Iris pigment epithelial cell (primary cell): ENCODE measurements around the gene NUTF2.
"Not testable (repeated sequence)": the region's sequence is repeated elsewhere in the genome, so short reads cannot be mapped to it uniquely, and the experiment has no call there.

Source experiments
- DNase-seq: peaks from one replicate; pipeline ENCODE4 v3.0.0-alpha.2; 2011; ENCODE audit warnings: low read depth

The NUTF2 gene

DNA sequence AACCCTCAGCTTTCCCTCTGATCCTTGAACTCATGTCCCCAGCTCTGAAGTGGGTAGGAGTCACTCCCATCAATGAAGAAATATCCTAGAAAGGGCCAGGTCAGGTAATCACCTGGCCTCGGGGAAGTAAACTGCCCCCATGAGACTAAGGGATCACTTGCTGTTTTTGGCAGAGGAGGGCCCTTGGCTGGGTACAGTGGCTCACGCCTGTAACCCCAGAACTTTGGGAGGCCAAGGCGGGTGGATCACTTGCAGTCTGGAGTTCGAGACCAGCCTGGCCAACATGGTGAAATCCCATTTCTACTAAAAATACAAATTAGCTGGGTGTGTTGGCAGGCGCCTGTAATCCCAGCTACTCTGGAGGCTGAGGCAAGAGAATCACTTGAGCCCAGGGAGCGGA lies 17.3 kb downstream of the NUTF2 start:
- not testable (repeated sequence) for DNase-seq

DNA sequence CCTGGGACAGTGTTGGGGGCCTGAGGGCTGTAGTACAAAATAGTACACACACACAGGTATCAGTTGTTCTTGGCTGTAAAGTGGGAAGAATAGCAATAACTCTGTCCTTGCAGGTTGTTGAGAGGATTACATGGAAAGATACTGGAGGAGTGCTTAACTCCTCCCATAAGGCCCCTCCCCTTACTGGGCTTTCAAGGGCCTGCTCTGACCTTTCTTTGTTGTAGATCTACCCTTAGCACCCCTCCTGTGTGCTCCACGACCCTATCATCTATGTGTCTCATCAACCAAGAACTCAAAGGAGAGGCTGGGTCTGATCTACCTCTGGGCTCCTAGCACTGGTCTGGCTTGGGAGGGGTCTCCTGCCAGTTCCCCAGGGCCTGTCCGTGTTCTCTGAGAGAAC lies 17.9 kb downstream of the NUTF2 start:
- no peak for DNase-seq

DNA sequence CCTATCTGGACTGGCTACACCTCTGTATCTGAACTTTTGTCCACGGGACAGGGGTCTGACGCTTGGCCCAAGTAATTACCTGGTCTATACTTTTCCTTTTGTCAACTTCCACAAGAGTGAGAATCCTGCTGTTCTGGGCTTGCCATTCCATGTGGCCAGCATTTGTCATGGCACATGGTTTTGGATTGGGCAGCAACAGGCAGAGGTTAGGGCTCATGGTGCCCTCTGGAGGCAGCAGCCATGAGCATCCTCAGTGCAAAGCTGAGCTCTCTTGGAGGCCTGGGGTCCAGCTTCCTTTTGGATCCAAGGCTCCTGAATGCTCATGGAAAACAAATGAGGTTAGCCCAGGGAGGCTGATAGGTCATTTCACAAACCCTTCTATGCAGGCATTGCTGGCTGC lies 18.6 kb downstream of the NUTF2 start:
- peak; percentile 28 for DNase-seq

- DNase-seq, result no peak
These were observed 21.6 kb downstream of the NUTF2 start for GRCh38 chr16:67868290-67868689.

GRCh38 chr16:67869653-67870052 lies 22.9 kb downstream of the NUTF2 start:
- DNase-seq, result no peak

GRCh38 chr16:67871256-67871655 lies 24.5 kb downstream of the NUTF2 start:
- DNase-seq, result no peak

- DNase-seq, result no peak
These were observed 25.4 kb downstream of the NUTF2 start for GRCh38 chr16:67872131-67872630.

DNA sequence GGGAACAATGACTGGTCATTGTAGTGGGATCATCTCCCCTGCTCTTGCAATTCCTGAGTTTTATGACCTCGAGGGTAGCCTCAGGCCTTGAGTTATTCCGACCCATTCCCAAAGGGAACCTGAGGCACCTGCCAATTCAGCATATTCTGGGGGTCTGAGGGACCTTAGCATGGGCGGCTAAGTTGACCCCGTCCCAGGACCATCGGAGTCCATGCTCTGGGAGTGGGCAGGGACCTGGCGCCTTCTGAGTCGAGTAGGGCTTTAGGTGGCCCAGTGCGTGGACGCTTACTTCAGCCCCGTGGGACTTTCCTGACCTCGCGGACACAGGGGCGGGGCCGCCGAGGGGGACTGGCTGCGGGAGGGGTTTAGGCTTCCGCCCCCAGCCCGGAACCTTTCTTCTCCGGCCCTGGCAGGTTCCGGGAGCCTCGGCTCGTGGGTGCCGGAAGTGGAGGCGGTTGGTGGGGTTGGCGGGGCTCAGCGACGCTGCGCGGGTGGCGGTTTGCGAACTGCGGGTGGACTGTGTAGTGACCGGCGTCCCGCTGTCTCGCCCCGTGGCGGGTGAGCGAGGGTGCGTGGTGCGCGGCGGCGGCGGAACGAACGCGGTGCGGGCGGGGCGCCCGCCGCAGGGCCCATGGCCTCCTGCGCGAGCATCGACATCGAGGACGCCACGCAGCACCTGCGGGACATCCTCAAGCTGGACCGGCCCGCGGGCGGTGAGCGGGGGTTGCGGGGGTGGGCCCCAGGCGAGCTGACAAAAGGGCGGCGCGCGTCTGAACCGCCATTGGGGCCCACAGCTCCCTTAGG lies 26.1 kb downstream of the NUTF2 start, which contains the start of gene EDC4:
EDC4 (plus strand) TSS at position 422 of the 804 bp plus-strand sequence; CDS start at position 632, 210 bp downstream.
- DNase-seq, result peak; percentile 88

- DNase-seq, result no peak
These were observed 27.0 kb downstream of the NUTF2 start for GRCh38 chr16:67873435-67874370.

- no peak for DNase-seq
These were observed 27.6 kb downstream of the NUTF2 start for GRCh38 chr16:67874372-67874771.

DNA sequence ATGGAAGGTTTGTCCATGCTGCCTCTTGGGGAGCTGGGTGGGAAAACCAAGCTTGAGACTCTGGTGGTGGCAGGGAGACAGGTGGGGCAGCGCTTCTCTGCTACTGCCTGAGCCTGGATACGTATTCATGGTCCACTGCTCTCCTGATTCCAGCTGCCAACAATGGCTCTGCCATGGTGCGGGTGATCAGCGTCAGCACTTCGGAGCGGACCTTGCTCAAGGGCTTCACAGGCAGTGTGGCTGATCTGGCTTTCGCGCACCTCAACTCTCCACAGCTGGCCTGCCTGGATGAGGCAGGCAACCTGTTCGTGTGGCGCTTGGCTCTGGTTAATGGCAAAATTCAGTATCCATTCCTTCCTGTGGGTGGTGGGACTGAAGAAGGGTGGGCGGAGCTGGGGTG lies 30.3 kb downstream of the NUTF2 start:
- DNase-seq, result no peak

DNA sequence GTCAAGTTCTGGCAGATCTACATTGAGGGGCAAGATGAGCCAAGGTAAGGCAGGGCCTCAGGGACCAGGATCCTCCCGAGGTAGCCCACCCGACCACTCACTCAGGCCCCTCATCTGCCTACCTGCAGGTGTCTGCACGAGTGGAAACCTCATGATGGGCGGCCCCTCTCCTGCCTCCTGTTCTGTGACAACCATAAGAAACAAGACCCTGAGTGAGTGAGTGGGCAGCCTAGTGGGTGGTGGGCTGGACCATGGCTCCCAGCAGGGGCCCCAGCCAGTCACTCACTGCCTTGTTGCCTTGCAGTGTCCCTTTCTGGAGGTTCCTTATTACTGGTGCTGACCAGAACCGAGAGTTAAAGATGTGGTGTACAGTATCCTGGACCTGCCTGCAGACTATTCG lies 31.5 kb downstream of the NUTF2 start:
- no peak for DNase-seq

DNA sequence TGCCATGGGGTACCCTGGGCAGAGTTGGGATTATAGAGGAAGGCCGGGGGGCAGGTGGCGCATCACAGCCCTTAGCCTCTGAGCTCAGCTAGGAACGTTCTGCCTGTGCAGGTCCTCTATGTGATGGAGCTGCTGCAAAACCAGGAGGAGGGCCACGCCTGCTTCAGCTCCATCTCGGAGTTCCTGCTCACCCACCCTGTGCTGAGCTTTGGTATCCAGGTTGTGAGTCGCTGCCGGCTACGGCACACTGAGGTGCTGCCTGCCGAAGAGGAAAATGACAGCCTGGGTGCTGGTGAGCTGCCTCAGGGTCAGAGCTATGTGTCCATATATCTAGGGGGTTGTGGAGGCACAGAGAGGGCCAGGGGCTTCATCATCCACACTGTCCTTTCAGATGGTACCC lies 32.1 kb downstream of the NUTF2 start:
- DNase-seq, result no peak

- DNase-seq, result no peak
These were observed 32.7 kb downstream of the NUTF2 start for GRCh38 chr16:67879462-67879861.

DNA sequence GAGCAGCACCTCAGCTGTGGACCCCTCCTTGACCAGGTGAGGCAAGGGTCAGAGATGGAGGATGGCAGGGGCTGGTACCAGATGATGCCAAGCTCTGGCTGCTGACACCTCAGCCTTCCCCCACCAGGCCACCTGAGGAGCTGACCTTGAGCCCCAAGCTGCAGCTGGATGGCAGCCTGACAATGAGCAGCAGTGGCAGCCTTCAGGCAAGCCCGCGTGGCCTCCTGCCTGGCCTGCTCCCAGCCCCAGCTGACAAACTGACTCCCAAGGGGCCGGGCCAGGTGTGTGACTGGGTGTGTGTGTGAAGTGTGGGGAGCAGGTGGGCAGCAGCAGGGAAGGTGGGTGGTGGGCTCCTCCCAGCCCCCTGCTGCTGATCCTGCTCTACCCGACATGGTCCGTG lies 33.2 kb downstream of the NUTF2 start:
- no peak for DNase-seq

- DNase-seq, result no peak
These were observed 33.9 kb downstream of the NUTF2 start for GRCh38 chr16:67880584-67880983.

- DNase-seq, result no peak
These were observed 35.0 kb downstream of the NUTF2 start for GRCh38 chr16:67881621-67882161.

DNA sequence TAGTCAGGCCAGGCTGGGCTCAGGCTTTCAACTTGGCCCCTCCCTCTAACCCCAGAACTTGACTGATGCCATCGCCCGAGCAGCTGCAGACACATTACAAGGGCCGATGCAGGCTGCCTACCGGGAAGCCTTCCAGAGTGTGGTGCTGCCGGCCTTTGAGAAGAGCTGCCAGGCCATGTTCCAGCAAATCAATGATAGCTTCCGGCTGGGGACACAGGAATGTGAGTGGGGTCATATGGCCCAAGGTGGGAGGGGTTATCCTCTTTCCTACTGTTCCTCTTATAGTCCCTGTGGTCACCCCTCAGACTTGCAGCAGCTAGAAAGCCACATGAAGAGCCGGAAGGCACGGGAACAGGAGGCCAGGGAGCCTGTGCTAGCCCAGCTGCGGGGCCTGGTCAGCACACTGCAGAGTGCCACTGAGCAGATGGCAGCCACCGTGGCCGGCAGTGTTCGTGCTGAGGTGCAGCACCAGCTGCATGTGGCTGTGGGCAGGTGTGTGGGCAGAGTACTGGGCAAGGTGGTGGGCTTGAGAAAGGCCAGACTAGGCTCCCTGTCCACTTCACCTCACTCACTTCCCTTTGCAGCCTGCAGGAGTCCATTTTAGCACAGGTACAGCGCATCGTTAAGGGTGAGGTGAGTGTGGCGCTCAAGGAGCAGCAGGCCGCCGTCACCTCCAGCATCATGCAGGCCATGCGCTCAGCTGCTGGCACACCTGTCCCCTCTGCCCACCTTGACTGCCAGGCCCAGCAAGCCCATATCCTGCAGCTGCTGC lies 35.8 kb downstream of the NUTF2 start:
- DNase-seq, result no peak

GRCh38 chr16:67883146-67883871 lies 36.6 kb downstream of the NUTF2 start:
- no peak for DNase-seq

DNA sequence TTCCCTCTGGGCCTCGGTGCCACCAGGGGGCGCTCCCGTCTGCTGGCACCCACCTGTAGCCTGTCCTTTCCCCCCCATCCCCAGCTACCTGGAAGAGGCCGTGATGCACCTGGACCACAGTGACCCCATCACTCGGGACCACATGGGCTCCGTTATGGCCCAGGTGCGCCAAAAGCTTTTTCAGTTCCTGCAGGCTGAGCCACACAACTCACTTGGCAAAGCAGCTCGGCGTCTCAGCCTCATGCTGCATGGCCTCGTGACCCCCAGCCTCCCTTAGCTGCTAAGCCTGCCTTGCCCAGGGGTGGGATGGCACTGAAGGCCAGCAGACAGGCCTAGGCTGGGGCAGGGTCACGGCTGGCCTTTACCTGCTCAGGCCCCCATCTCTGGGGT lies 37.1 kb downstream of the NUTF2 start:
- DNase-seq, result peak; percentile 45

- DNase-seq, result peak; percentile 93
These were observed 38.0 kb downstream of the NUTF2 start, which contains the start of gene NRN1L for GRCh38 chr16:67884684-67885083. Gene NRN1L (plus strand): TSS chr16:67884885. CDS start chr16:67884904, 19 bp downstream.
